KOPT-K1 (cell line): ENCODE data around the gene CATSPER1.
"Not testable (repeated sequence)": the region's sequence is repeated elsewhere in the genome, so short reads cannot be mapped to it uniquely, and the experiment has no call there.

Experiments used
- H3K27ac ChIP-seq: fragments of 200-600 bp; sonication (generic); 2 replicates; pipeline ENCODE4 v1.5.1; 2016; ENCODE audit warnings: antibody characterized with exemption, mild to moderate bottlenecking, low read depth, low read length; ENCODE audit not compliant: poor library complexity, severe bottlenecking
- H3K36me3 ChIP-seq: fragments of 200-600 bp; sonication (generic); 2 replicates; pipeline ENCODE4 v1.5.1; 2017; ENCODE audit warnings: antibody characterized with exemption, mild to moderate bottlenecking, low read length, moderate library complexity; ENCODE audit not compliant: insufficient read depth
- H3K9me3 ChIP-seq: fragments of 200-600 bp; sonication (generic); 2 replicates; pipeline ENCODE4 v1.5.1; 2017; ENCODE audit warnings: antibody characterized with exemption, low read length, mild to moderate bottlenecking; ENCODE audit not compliant: insufficient read depth, poor library complexity, severe bottlenecking

Gene CATSPER1

GRCh38 chr11:66042996-66043906 is 17.0 kb upstream of the CATSPER1 start:
- Histone ChIP-seq H3K9me3 (no peaks in the 10 kb centered on the region), H3K36me3 (no peaks in the 10 kb centered on the region), H3K27ac (no peak overlapping the region)

- Histone ChIP-seq H3K9me3 (no peaks in the 10 kb centered on the region), H3K27ac (no peak overlapping the region), H3K36me3 (no peaks in the 10 kb centered on the region)
Measured at GRCh38 chr11:66042227-66042995, 16.1 kb upstream of the CATSPER1 start.

GRCh38 chr11:66039765-66040164 is 13.5 kb upstream of the CATSPER1 start:
- no peaks in the 10 kb centered on the region for H3K9me3 ChIP-seq
- no peaks in the 10 kb centered on the region for H3K36me3 ChIP-seq
- H3K27ac ChIP-seq = no peak overlapping the region

GRCh38 chr11:66037327-66037726 is 11.0 kb upstream of the CATSPER1 start:
- Histone ChIP-seq H3K27ac (no peak overlapping the region), H3K9me3 (no peaks in the 10 kb centered on the region), H3K36me3 (no peaks in the 10 kb centered on the region)

GRCh38 chr11:66036334-66036710 is 10.0 kb upstream of the CATSPER1 start:
- Histone ChIP-seq H3K36me3 (no peaks in the 10 kb centered on the region), H3K27ac (no peak overlapping the region), H3K9me3 (no peaks in the 10 kb centered on the region)

GRCh38 chr11:66035653-66036333 is 9.5 kb upstream of the CATSPER1 start:
- Histone ChIP-seq H3K36me3 (no peaks in the 10 kb centered on the region), H3K27ac (no peak overlapping the region), H3K9me3 (no peaks in the 10 kb centered on the region)

GRCh38 chr11:66032957-66033735 is 6.9 kb upstream of the CATSPER1 start:
- Histone ChIP-seq H3K36me3 (no peaks in the 10 kb centered on the region), H3K9me3 (no peaks in the 10 kb centered on the region), H3K27ac (no peak overlapping the region)

- H3K36me3 ChIP-seq, H3K9me3 ChIP-seq, H3K27ac ChIP-seq: not testable (repeated sequence)
Measured at GRCh38 chr11:66023186-66023440, 3.2 kb downstream of the CATSPER1 start.

GRCh38 chr11:66022401-66023185 is 3.7 kb downstream of the CATSPER1 start:
- Histone ChIP-seq H3K9me3 (no peaks in the 10 kb centered on the region), H3K27ac (no peak overlapping the region), H3K36me3 (no peaks in the 10 kb centered on the region)

- Histone ChIP-seq H3K36me3 (no peaks in the 10 kb centered on the region), H3K27ac (no peak overlapping the region), H3K9me3 (no peaks in the 10 kb centered on the region)
Measured at GRCh38 chr11:66020618-66021357, 5.5 kb downstream of the CATSPER1 start.

GRCh38 chr11:66020212-66020611 is 6.1 kb downstream of the CATSPER1 start:
- Histone ChIP-seq H3K27ac (no peak overlapping the region), H3K9me3 (no peaks in the 10 kb centered on the region), H3K36me3 (no peaks in the 10 kb centered on the region)

GRCh38 chr11:66017321-66017720 is 9.0 kb downstream of the CATSPER1 start:
- no peaks in the 10 kb centered on the region for H3K36me3 ChIP-seq
- no peak overlapping the region for H3K27ac ChIP-seq
- no peaks in the 10 kb centered on the region for H3K9me3 ChIP-seq

GRCh38 chr11:66016793-66017177 is 9.5 kb downstream of the CATSPER1 start:
- H3K27ac ChIP-seq = no peak overlapping the region

More at GRCh38 chr11:66016793-66017177, 9.5 kb downstream of the CATSPER1 start:
- Histone ChIP-seq H3K36me3 (no peaks in the 10 kb centered on the region), H3K9me3 (no peaks in the 10 kb centered on the region)
